Measurements from ENCODE around the gene SLC6A18. TPM values are rescaled to one million over a fixed set of nuclear protein-coding genes. Genes with fewer than 3 reads are reported as not detected.

The SLC6A18 gene, protein sequence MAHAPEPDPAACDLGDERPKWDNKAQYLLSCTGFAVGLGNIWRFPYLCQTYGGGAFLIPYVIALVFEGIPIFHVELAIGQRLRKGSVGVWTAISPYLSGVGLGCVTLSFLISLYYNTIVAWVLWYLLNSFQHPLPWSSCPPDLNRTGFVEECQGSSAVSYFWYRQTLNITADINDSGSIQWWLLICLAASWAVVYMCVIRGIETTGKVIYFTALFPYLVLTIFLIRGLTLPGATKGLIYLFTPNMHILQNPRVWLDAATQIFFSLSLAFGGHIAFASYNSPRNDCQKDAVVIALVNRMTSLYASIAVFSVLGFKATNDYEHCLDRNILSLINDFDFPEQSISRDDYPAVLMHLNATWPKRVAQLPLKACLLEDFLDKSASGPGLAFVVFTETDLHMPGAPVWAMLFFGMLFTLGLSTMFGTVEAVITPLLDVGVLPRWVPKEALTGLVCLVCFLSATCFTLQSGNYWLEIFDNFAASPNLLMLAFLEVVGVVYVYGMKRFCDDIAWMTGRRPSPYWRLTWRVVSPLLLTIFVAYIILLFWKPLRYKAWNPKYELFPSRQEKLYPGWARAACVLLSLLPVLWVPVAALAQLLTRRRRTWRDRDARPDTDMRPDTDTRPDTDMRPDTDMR
- total RNA-seq: not detected

DNA sequence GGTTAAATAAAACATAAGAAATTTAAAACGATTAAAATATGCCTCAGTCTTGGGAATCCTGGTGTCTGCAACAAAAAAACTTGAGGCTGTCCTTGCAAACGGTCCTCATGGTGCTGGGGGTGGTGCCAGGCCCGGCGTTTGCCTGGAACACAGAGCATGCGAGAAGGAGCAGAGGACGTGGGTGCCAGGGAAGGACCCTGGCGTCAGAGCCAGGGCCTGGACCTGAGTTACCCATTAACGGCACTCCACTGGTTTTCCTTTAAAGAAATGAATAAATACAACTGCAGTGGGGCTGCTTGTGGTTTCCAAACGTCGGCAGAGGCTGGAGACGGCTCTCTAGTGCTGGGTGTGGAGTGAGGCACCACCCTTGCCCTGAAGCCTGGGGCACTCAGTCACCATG is at the start of gene SLC6A18:
TSS of gene SLC6A18 (plus strand) at position 301 of the 400 bp plus-strand sequence. CDS start at position 398, 97 bp downstream.
- DNase-seq: no peak

DNA sequence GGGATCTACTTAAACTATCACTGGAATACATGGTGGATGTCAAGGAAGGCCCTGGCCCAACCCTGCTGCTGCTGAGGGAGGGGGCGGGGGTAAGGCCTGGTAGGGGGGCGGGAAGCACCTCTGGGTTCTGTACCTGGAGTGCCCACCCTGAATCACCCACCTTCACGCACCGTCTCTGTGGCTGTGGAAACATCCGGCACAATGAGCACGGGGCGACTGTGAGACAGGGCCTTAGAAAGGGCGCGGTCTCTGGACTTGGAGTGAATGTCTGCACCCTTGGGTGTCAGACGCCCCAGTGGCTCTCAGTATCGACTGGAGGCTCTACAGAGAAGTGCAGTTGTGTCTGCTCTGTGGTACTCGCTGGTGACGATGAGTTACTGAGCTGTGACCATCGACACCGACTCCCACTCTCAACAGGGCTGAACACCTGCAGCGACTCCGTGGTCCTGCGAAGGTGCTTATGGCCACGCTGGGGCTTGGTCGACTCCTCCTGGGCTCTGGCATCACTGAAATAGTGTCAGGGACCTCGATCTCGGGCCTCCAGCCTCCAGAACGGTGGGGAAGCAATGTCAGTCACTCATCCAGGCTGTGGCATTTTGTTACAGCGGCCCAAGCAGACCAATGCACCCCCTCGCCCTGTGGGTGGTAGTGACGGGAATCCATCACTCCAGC is 49.2 kb upstream of the SLC6A18 start:
- DNase-seq: no peak

DNA sequence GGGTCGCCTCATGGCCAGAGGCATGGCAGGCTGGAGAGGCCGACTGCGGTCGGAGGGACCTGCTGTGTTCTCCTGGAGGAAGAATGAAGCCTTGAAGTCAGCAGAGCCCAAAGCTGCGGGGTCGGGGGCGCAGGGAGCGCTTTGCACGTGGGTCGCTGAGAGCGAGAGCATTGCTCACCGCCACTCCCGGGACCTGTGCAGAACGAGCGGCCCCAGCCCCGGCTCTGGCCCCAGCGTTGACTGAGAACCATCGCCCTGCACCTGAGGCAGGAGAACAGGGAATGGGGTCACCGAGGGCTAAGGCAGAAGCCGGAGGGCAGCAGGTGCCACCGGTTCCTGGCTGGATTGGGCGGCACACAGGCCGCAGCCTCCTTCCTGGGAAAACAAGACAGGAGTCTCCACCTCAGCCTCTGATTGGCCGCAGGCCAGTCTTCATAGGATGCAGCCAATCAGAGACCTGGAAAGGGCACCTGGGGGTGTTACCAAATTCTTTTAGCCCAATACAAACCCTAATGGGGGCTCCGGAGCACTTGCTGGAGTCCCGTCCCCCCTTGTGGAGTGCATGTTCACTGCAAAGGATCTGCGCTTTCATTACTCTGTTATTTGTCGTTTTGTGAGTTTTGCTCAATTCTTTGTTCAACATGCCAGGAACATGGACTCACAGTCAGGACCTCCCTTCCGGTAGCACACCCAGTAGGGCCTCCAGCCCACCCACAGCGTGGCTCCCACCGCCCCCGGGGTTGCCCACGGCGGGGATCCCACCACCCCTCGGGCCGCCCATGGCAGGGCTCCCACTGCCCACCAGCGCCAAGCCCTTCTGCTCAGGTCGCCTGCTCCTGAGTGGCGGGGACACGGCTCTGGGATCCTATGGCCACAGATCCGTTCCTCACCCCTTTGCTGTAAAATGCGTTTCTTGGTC is 48.4 kb upstream of the SLC6A18 start:
- no peak for DNase-seq

- DNase-seq: no peak
Observed at GRCh38 chr5:1177826-1178528, 47.2 kb upstream of the SLC6A18 start.

- DNase-seq: no peak
Observed at GRCh38 chr5:1178529-1179382, 46.4 kb upstream of the SLC6A18 start.

DNA sequence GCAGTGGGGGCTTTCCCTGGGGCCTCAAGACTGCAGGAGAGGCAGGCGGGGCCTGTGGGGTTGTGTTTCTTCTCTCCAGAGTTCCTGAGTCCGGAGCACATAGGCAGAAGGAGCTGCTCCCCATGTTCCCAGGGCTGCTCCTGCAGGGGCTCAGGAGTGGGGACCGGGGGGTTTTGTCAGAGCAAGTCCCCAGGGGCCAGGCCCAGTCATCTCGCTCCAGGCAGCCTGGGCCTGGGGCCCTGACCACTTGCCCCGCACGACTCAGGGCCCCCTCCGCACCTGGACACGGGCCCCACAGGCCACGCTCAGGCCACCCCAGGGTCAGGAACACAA is 45.8 kb upstream of the SLC6A18 start:
- DNase-seq: no peak

- DNase-seq: no peak
Observed at GRCh38 chr5:1180096-1180495, 45.1 kb upstream of the SLC6A18 start.

DNA sequence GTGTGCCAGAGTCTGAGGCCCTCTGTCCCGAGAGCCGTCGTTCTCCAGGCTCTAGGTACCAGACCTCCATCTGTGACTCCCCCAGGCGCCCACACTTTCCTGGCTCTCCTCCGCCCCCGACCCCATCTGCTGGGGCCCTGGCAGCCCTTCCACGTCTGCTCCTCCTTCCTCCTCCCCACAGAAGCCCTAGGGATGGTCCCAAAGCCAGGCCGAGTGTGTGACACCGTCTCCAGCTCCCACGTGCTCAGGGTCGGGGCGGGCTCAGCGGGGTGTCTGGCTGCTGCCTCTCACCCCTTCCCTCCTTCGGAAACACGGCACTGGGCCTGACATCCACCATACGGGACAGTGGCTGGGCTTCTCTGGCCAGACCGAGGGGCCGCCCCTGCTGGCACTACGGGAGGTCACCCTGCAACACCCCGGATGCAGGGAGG is 44.3 kb upstream of the SLC6A18 start:
- DNase-seq: no peak

DNA sequence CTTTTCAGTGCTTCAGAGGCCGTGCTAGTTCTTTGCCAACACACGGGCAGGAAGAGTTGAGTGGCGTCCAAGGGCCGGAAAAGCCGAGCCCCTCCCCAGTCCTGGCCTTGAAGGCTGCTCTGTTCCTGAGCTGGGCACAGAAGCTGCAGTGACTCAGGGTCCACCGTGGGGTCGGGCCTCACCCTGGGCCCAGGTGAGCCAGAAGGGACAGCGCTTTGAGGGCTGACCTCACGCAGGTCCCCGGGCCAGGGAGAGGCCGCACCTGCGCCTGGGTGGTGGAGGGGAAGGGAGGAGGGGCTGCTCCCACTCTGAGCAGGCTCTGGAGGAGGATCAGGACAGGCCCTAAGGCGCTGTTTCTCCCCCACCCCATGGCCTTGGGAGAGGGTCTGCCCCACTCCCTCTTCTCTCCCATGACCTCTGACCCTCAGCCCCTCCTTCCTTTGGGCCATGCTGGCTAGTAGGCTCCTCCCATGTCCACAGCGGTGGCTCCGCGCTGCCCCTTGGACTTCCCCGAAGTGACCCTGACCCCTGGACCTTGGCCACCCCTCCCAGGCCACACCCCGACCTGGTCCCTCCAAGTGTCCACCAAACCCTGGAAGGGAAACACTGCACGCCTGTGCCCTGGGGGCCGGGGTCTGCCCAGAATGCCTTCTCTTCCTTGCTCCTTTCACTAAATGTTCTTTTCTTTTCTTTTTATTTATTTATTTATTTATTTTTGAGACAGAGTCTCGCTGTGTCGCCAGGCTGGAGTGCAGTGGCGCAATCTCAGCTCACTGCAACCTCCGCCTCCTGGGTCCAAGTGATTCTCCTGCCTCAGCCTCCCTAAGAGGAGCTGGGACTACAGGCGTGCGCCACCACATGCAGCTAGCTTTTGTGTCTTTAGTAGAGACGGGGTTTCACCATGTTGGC is 43.5 kb upstream of the SLC6A18 start:
- DNase-seq: no peak

GRCh38 chr5:1182360-1182632 is 42.9 kb upstream of the SLC6A18 start:
- no peak for DNase-seq

GRCh38 chr5:1182633-1183423 is 42.4 kb upstream of the SLC6A18 start:
- DNase-seq: peak; percentile 57

DNA sequence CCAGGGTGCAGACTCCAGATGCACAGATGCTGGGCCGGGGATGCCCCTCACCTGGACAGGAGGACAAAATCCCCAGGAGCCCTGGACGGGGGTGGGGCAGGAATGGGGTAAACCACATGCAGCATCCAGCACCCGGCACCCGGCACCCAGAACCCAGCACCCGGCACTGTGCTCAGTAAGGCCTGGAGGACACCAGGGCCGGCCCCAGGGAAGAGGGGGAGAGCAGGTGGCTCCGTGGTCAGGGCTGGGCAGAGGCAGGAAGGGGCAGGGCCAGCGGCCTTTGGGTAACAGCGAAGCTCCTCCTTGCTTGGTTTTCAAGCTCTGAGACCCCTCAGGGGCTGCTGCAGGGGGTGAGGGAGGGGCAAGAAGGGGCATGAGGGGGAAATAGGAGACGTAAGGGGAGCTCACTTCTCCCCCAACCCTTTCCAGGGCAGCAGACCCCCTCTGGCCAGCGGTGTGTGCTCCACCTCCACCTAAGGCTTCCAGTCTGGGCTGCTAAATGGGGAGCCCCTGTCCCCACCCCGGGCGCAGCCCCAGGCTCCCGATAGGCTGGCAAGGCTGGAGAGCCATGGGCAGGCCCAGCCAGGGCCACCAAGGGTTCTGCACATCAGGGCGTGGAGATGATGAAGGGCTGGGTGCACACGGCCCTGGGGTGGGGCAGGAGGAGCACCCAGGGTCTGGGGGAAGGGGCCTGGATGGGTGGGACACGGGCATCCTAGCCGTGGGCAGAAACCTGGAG is 41.6 kb upstream of the SLC6A18 start:
- DNase-seq: no peak

DNA sequence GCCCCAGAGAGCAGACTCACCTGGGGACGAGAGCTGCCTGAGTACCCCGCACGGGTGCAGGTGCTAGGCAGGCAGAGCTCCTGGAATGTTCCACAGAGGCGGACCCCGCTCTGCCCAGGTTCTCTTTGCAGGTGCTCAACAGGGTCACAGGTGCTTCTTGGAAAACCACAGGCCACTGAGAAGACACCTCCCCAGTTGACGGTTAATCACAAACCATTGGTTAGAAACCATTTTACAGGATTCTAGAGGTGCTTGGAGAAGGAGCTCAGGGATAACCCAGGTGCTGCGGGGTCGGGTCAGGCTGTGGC is 41.1 kb upstream of the SLC6A18 start:
- no peak for DNase-seq

DNA sequence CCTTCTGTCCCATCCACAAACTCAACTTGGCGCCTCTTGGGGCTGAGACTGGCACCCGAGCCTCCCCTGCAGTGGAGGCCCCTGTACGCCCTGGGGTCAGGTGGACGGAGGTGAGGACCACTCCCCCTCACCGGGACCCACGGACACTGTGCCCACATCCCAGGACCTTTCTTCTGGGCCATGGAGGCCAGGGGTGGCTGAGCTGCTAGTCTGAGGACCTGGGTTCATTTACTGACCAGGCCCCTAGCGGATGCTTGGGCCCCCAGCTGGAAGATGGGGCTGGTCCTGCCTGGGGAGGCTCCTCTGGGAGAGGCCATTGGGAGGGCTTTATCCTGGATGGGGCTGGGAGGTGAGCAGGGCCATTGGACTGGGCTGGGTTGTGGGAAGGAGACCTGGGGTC is 40.7 kb upstream of the SLC6A18 start:
- DNase-seq: no peak

DNA sequence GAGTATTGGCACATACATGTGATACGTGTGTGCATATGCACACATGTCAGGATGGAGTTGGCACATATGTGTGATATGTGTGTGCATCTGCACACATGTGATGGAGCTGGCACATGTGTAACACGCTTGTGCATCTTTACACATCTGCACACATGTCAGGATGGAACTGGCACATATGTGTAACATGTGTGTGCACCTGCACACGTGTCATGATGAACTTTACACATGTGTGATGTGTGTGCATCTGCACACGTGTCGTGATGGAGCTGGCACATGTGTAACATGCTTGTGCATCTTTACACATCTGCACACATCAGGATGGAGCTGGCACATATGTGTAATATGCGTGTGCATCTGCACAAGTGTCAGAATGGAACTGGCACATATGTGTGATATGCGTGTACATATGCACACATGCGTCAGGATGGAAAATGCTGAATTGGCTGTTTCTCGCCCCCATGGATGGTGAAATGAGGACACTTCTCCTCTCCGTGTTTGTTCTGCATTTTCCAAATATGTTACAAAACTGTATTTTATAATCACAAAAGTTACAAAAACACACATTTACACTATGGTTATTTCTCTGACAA is 40.0 kb upstream of the SLC6A18 start:
- no peak for DNase-seq

DNA sequence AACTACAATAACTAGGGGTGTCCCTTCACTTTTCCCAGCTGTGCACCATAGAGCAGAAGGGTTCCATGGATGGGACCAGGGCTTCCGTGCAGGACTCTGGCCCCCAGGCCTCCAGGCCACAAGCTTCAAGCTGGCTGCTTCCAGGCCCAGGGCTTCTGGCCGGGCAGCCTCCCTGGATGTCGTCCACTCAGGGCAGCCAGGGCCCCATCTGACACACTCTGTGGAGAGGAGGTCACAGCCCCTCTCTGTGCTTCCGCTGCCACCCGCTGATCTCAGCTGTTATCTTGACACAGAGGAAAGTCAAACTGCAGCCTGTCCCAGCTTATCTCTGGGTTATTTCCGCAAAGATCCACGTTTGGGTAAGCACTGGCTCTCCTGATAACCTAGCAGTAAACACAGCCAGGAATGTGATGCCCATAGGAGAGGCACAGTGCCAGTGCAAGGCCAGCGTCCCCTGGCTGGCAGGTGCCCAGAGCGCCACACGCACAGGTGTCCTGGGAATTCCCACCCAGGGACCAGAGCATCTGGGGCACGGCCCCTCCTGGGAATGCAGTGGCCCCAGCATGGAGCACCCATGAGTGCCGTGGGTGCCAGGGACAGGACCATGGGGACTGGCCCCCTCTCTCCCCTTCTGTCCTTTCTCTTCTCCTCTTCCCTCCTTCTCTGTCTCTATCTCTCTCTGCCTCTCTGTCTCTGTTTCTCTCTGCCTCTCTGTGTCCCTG is 39.4 kb upstream of the SLC6A18 start:
- DNase-seq: no peak
